Neuronal stem cell (in vitro differentiated cells): ENCODE measurements around the gene ZBTB46.

Experiments
- DNase-seq: peaks from one replicate; pipeline ENCODE4 v3.0.0-alpha.2; 2013; ENCODE audit warnings: low spot score
- H2AFZ ChIP-seq: one replicate; pipeline ENCODE4 v1.6.1; 2013; ENCODE audit warnings: mild to moderate bottlenecking, low read length, inconsistent platforms
- H2AK5ac ChIP-seq: 2 replicates; pipeline ENCODE4 v1.6.1; 2013; ENCODE audit warnings: low read depth, mild to moderate bottlenecking, inconsistent platforms, low read length, moderate library complexity, mixed read lengths
- H2BK120ac ChIP-seq: 2 replicates; pipeline ENCODE4 v1.6.1; 2013; ENCODE audit warnings: low read depth, mild to moderate bottlenecking, inconsistent platforms, low read length, moderate library complexity, mixed read lengths
- H2BK12ac ChIP-seq: one replicate; pipeline ENCODE4 v1.6.1; 2013; ENCODE audit warnings: low read length, inconsistent platforms
- H2BK15ac ChIP-seq: 2 replicates; pipeline ENCODE4 v1.6.1; 2013; ENCODE audit warnings: mild to moderate bottlenecking, low read length, inconsistent platforms, mixed read lengths
- H2BK5ac ChIP-seq: one replicate; pipeline ENCODE4 v1.6.1; 2013; ENCODE audit warnings: inconsistent platforms, mild to moderate bottlenecking, low read length, moderate library complexity
- H3K14ac ChIP-seq: one replicate; pipeline ENCODE4 v1.6.1; 2013; ENCODE audit warnings: low read length, inconsistent platforms
- H3K18ac ChIP-seq: 2 replicates; pipeline ENCODE4 v1.6.1; 2013; ENCODE audit warnings: low read length, inconsistent platforms
- H3K23ac ChIP-seq: 2 replicates; pipeline ENCODE4 v1.6.1; 2013; ENCODE audit warnings: low read depth, mild to moderate bottlenecking, mixed read lengths, low read length, inconsistent platforms; ENCODE audit not compliant: poor library complexity
- H3K27ac ChIP-seq: replicated peaks from 3 replicates; pipeline ENCODE4 v1.5.1; 2013; ENCODE audit warnings: low read length, inconsistent platforms
- H3K27me3 ChIP-seq, 3 experiments: 2 replicates each; pipeline ENCODE4 v1.6.1; 2013; ENCODE audit warnings: low read length in 3 of 3, mild to moderate bottlenecking in 2 of 3, inconsistent platforms in 1 of 3, low read depth in 1 of 3, mixed read lengths in 1 of 3, moderate library complexity in 1 of 3; ENCODE audit not compliant: control insufficient read depth in 3 of 3, insufficient read depth in 3 of 3
- H3K36me3 ChIP-seq, 2 donors: replicated peaks in 1 of 2; 2 replicates each; pipeline ENCODE4 v1.6.1; 2013; ENCODE audit warnings: low read length in 2 of 2; ENCODE audit not compliant: control insufficient read depth in 2 of 2, insufficient read depth in 2 of 2
- H3K4ac ChIP-seq: 2 replicates; pipeline ENCODE4 v1.6.1; 2013; ENCODE audit warnings: inconsistent platforms, mild to moderate bottlenecking, low read length, moderate library complexity
- H3K4me1 ChIP-seq, 2 donors: 1 replicate in 1 of 2; 2 replicates in 1 of 2; pipeline ENCODE4 v1.6.1; 2013; ENCODE audit warnings: low read length in 2 of 2, low read depth in 1 of 2; ENCODE audit not compliant: control insufficient read depth in 2 of 2, insufficient read depth in 1 of 2
- H3K4me2 ChIP-seq: one replicate; pipeline ENCODE4 v1.6.1; 2013; ENCODE audit warnings: mild to moderate bottlenecking, low read length, inconsistent platforms; ENCODE audit not compliant: insufficient read depth, poor library complexity, severe bottlenecking
- H3K4me3 ChIP-seq, 2 donors: 2 replicates each; pipeline ENCODE4 v1.5.1; 2013; ENCODE audit warnings: low read length in 2 of 2, mild to moderate bottlenecking in 2 of 2, inconsistent platforms in 1 of 2, moderate library complexity in 1 of 2
- H3K79me1 ChIP-seq: one replicate; pipeline ENCODE4 v1.6.1; 2013; ENCODE audit warnings: low read depth, mild to moderate bottlenecking, inconsistent platforms, low read length, moderate library complexity
- H3K9ac ChIP-seq: one replicate; pipeline ENCODE4 v1.6.1; 2013; ENCODE audit warnings: mild to moderate bottlenecking, low read depth, low read length, inconsistent platforms; ENCODE audit not compliant: poor library complexity
- H3K9me3 ChIP-seq, 2 donors: replicated peaks in 1 of 2; 2 replicates each; pipeline versions ENCODE3 to v1.6.1; 2013; ENCODE audit warnings: low read length in 2 of 2, mild to moderate bottlenecking in 2 of 2, inconsistent platforms in 1 of 2, low read depth in 1 of 2, mixed read lengths in 1 of 2, moderate library complexity in 1 of 2; ENCODE audit not compliant: control insufficient read depth in 2 of 2, insufficient read depth in 1 of 2
- H4K8ac ChIP-seq: one replicate; pipeline ENCODE4 v1.6.1; 2013; ENCODE audit warnings: low read depth, mild to moderate bottlenecking, inconsistent platforms, low read length, moderate library complexity
- H4K91ac ChIP-seq: one replicate; pipeline ENCODE4 v1.6.1; 2013; ENCODE audit warnings: low read length, low read depth, mild to moderate bottlenecking, inconsistent platforms; ENCODE audit not compliant: poor library complexity
- WGBS, 2 donors: extraction: QIAGEN DNeasy Blood & Tissue Kit; methylation state at CpG; one replicate each; pipeline ENCODE4 v1.1.7; 2013; ENCODE audit warnings: missing lambda C conversion rate in 2 of 2, mixed read lengths in 1 of 2; ENCODE audit not compliant: insufficient read length in 2 of 2, insufficient replicate concordance in 1 of 2; ENCODE audit errors: extremely low coverage in 2 of 2; 5-methylcytosine and 5-hydroxymethylcytosine counted together

Gene ZBTB46

DNA sequence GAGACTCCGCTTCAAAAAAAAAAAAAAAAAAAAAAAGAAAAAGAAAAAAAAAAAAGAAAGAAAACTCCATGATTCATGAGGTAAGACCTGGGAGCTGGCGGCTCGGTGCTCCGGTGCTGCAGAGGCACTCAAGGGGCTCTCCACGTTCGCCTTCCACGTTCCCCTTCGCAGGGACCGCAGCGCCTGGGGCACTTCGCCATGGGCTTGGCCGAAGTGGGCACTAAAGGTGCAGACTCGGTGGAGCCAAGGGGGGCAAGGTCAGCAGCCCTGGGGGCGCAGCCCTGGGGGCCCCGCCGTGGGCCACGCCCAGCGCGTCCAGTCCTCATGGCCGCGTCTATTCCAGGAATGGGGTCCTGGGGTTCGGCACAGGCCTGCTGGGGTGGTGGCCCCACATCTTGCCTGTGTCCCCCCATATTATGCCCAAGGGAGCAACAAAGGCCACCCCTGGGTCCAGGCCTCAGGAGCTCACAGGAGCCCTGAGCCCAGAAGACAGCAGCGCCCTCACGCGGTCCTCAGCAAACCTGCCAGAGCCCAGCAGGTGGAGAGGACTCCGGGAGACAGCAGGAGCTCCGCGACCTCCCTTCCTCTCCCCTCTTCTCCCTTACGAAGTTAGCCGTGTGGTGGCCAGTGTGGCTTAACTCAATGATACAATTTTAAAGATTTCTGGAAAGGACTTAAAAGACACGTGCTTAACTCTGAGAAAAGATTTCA is 21.9 kb downstream of the ZBTB46 start:
- Histone ChIP-seq H3K18ac (no peak overlapping the region), H3K4me2 (no peak overlapping the region), H2AK5ac (no peak overlapping the region), H2BK12ac (no peak overlapping the region), H3K4me3 (no peak overlapping the region), H3K27ac (no peak overlapping the region), H3K9ac (no peak overlapping the region), H3K23ac (peak overlapping the region; percentile 65), H3K9me3 (peaks cover 0 to 1% of the 10 kb centered on the region in 2 donors), H3K4me1 (peaks cover 0 to 2% of the 10 kb centered on the region in 2 donors), H3K14ac (no peak overlapping the region), H4K8ac (no peak overlapping the region), H4K91ac (no peak overlapping the region), H2BK15ac (no peak overlapping the region), H3K36me3 (peaks cover 2 to 4% of the 10 kb centered on the region in 2 donors), H3K27me3 (no peaks in the 10 kb centered on the region), H2AFZ (no peak overlapping the region), H3K4ac (no peak overlapping the region), H3K79me1 (peaks cover 5% of the 10 kb centered on the region), H2BK5ac (no peak overlapping the region), H2BK120ac (no peak overlapping the region)
- WGBS, 2 donors, result no CpG with 5 or more reads among the region's 31 CpGs
- DNase-seq, result no peak

DNA sequence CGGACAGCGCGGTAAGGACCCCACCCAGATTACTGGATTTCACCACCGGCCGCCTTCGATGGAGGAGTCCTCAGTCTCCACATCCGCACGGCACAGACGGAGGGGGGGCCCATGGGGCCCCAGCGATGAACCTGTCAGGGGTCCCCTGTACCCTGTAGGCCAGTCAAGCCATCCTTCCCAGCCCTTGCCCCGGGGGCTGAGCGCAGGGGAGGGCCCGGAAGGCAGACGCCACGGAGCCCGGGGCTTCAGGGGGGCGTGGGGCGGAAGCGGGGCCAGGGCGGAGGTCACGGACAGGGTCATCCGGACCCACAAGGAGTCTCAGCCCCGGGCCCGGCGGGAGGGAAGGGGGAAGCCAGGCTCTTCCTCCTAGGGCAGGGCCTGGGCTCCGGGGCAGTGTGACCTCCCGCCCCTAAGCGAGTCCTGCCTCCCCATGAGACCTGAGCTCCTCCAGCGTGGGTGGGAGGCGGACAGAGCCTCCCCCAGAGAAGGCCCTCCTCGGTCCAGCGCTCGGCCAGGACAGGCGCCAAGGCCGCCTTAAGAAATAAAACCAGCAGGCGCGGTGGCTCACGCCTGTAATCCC is 22.8 kb downstream of the ZBTB46 start:
- H3K14ac ChIP-seq, result no peak overlapping the region
- H3K4ac ChIP-seq, result no peak overlapping the region
- H2BK5ac ChIP-seq, result no peak overlapping the region
- H4K91ac ChIP-seq, result no peak overlapping the region
- H2AK5ac ChIP-seq, result no peak overlapping the region
- no peak for DNase-seq
- H3K4me1 ChIP-seq, result peaks cover 0 to 2% of the 10 kb centered on the region in 2 donors
- no peak overlapping the region for H4K8ac ChIP-seq
- H2AFZ ChIP-seq, result no peak overlapping the region
- H2BK15ac ChIP-seq, result no peak overlapping the region
- H2BK12ac ChIP-seq, result no peak overlapping the region
- H3K27me3 ChIP-seq, result no peaks in the 10 kb centered on the region
- H2BK120ac ChIP-seq, result no peak overlapping the region
- no peak overlapping the region for H3K23ac ChIP-seq
- H3K27ac ChIP-seq, result no peak overlapping the region
- H3K79me1 ChIP-seq, result peaks cover 5% of the 10 kb centered on the region
- peaks cover 0 to 1% of the 10 kb centered on the region in 2 donors for H3K9me3 ChIP-seq
- H3K18ac ChIP-seq, result no peak overlapping the region
- peaks cover 2 to 11% of the 10 kb centered on the region in 2 donors for H3K36me3 ChIP-seq
- no peak overlapping the region for H3K4me3 ChIP-seq
- WGBS, 2 donors, result no CpG with 5 or more reads among the region's 38 CpGs
- no peak overlapping the region for H3K9ac ChIP-seq
- H3K4me2 ChIP-seq, result no peak overlapping the region

DNA sequence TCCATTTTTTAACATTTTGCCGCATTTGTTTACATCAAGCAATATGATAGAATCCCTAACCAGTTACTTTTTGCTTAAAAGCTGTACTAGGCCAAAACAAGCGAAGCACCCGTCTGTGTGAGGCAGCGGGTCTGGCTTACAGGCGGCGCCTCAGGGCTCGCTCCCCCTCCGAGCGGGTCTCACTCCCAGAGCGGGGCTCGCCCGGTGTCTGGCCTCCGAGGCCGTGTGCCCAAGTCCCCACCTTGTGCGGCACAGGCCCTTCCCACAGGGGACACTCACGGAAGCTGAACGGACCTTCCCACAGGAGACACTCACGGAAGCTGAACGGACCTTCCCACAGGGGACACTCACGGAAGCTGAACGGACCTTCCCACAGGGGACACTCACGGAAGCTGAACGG is 23.4 kb downstream of the ZBTB46 start:
- H3K18ac ChIP-seq, result no peak overlapping the region
- no peak overlapping the region for H2BK12ac ChIP-seq
- no CpG with 5 or more reads among the region's 23 CpGs for WGBS, 2 donors
- no peak overlapping the region for H3K4me3 ChIP-seq
- no peak for DNase-seq
- no peak overlapping the region for H2BK15ac ChIP-seq
- H4K8ac ChIP-seq, result no peak overlapping the region
- no peak overlapping the region for H3K14ac ChIP-seq
- H3K27me3 ChIP-seq, result no peaks in the 10 kb centered on the region
- H4K91ac ChIP-seq, result no peak overlapping the region
- H3K9ac ChIP-seq, result no peak overlapping the region
- peaks cover 0 to 2% of the 10 kb centered on the region in 2 donors for H3K4me1 ChIP-seq
- no peak overlapping the region for H3K4me2 ChIP-seq
- no peak overlapping the region for H2BK5ac ChIP-seq
- no peak overlapping the region for H2AK5ac ChIP-seq
- H3K36me3 ChIP-seq, result peaks cover 2 to 17% of the 10 kb centered on the region in 2 donors
- no peak overlapping the region for H3K23ac ChIP-seq
- peaks cover 4% of the 10 kb centered on the region in 2 donors for H3K9me3 ChIP-seq
- H2AFZ ChIP-seq, result no peak overlapping the region
- no peak overlapping the region for H3K27ac ChIP-seq
- H3K4ac ChIP-seq, result no peak overlapping the region
- H2BK120ac ChIP-seq, result no peak overlapping the region
- H3K79me1 ChIP-seq, result peaks cover 5% of the 10 kb centered on the region

DNA sequence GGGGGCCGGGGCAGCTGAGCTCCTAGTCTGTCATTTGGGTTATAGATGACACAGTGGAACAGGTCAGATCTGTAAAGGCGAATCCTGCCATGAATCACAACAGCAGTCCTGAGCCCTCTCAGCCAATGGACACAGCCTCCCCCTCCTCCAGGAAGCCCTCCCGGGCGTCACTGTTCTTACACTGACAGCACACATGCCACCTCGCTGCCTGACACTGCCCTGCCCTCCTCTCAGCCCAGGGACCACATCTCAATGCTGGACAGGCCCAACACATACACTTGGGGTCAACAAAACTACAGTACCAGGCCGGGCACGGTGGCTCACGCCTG is 26.8 kb downstream of the ZBTB46 start:
- Histone ChIP-seq H3K4me3 (peak overlapping the region in 1 of 2 donors; percentile 43), H2BK12ac (no peak overlapping the region), H2BK15ac (no peak overlapping the region), H3K79me1 (peaks cover 1% of the 10 kb centered on the region), H3K4me2 (no peak overlapping the region), H3K18ac (no peak overlapping the region), H2BK120ac (no peak overlapping the region), H3K27ac (no peak overlapping the region), H3K23ac (no peak overlapping the region), H3K9ac (no peak overlapping the region), H4K8ac (no peak overlapping the region), H2AK5ac (no peak overlapping the region), H2BK5ac (no peak overlapping the region), H3K36me3 (peaks cover 2 to 25% of the 10 kb centered on the region in 2 donors), H4K91ac (no peak overlapping the region), H3K9me3 (peaks cover 3 to 7% of the 10 kb centered on the region in 2 donors), H3K4ac (no peak overlapping the region), H3K27me3 (no peaks in the 10 kb centered on the region), H2AFZ (no peak overlapping the region), H3K4me1 (peaks cover 0 to 2% of the 10 kb centered on the region in 2 donors), H3K14ac (peak overlapping the region; percentile 31)
- no CpG with 5 or more reads among the region's 8 CpGs for WGBS, 2 donors
- no peak for DNase-seq
